Measurements from ENCODE around the gene DNASE2B.
"Not testable (repeated sequence)": the region's sequence is repeated elsewhere in the genome, so short reads cannot be mapped to it uniquely, and the experiment has no call there.

DNA sequence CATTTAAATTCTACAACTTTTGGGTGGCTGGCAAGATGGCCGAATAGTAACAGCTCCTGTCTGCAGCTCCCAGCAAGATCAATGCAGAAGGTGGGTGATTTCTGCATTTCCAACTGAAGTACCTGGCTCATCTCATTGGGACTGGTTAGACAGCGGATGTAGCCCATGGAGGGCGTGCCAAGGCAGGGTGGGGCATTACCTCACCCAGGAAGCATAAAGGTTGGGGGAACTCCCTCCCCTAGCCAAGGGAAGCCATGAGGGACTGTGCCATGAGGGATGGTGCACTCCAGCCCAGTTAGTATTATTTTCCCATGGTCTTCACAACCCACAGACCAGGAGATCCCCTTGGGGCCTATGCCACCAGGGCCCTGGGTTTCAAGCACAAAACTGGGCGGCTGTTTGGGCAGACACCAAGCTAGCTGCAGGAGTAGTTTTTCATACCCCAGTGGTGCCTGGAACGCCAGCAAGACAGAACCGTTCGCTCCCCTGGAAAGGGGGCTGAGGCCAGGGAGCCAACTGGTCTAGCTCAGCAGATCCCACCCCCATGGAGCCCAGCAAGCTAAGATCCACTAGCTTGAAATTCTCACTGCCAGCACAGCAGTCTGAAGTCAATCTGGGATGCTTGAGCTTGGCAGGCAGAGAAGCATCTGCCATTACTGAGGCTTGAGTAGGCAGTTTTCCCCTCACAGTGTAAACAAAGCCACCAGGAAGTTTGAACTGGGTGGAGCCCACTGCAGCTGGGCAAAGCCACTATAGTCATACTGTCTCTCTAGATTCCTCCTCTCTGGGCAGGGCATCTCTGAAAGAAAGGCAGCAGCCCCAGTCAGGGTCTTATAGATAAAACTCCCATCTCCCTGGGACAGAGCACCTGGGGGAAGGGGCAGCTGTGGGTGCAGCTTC lies 44.7 kb downstream of the DNASE2B start:
- TF ChIP-seq POLR2A (IDR thresholded peaks at IDR 0.05): not testable (repeated sequence)
- TF ChIP-seq, protein P1, sequence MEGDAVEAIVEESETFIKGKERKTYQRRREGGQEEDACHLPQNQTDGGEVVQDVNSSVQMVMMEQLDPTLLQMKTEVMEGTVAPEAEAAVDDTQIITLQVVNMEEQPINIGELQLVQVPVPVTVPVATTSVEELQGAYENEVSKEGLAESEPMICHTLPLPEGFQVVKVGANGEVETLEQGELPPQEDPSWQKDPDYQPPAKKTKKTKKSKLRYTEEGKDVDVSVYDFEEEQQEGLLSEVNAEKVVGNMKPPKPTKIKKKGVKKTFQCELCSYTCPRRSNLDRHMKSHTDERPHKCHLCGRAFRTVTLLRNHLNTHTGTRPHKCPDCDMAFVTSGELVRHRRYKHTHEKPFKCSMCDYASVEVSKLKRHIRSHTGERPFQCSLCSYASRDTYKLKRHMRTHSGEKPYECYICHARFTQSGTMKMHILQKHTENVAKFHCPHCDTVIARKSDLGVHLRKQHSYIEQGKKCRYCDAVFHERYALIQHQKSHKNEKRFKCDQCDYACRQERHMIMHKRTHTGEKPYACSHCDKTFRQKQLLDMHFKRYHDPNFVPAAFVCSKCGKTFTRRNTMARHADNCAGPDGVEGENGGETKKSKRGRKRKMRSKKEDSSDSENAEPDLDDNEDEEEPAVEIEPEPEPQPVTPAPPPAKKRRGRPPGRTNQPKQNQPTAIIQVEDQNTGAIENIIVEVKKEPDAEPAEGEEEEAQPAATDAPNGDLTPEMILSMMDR (IDR thresholded peaks at IDR 0.05): not testable (repeated sequence)

Measured in stomach (tissue), 4 donors.